HCT116 (cell line): ENCODE results near the gene COG5. TPM values are rescaled to one million over a fixed set of nuclear protein-coding genes. Genes with fewer than 3 reads are reported as not detected.

Experiments used
- ATAC-seq: fragments of 200-7000 bp; cut with Tn5 transposase; 2 replicates; pipeline ENCODE4 v1.9.1; 2020; ENCODE audit warnings: mild to moderate bottlenecking, moderate library complexity
- BruUV-seq: library from RNA; stranded (reverse); fragments of 400-500 nt; replicated peaks from 2 replicates; lab custom pipeline; 2021; lab: Mats Ljungman, UMichigan
- CTCF ChIA-PET: fragments of 300-600 bp; sonication (Branson Sonifier 250); formaldehyde crosslinking; loops from one replicate; lab custom pipeline; 2021; ENCODE audit warnings: antibody characterized with exemption; lab: Charles Lee
- POLR2A ChIA-PET: fragments of 300-600, 350-600 bp; sonication (Branson Sonifier 250); formaldehyde crosslinking; loops from one replicate; lab custom pipeline; 2021; ENCODE audit warnings: antibody characterized with exemption; lab: Charles Lee
- RAD21 ChIA-PET, 2 experiments: fragments of 300-600 bp; sonication (Branson Sonifier 250); formaldehyde crosslinking; loops; one replicate each; lab custom pipeline; 2023; ENCODE audit warnings: low total read pairs in 2 of 2; ENCODE audit not compliant: uncharacterized antibody in 2 of 2, unreplicated experiment in 2 of 2, low non-redundant PET in 1 of 2; lab: Charles Lee
- DNase-seq: peaks from one replicate; pipeline ENCODE4 v3.0.0-alpha.2; 2010; ENCODE audit warnings: low read depth, low spot score
- H2AFZ ChIP-seq: fragments of 200-600 bp; shearing (Covaris generic), sonication (generic); 2 replicates; pipeline ENCODE4 v1.6.1; 2017; ENCODE audit warnings: low read depth, mixed run types, mixed read lengths, antibody characterized with exemption, low read length; ENCODE audit not compliant: poor library complexity, severe bottlenecking
- H3K27ac ChIP-seq: 2 replicates; pipeline ENCODE4 v1.5.1; 2012; ENCODE audit warnings: low read depth, low read length
- H3K27me3 ChIP-seq: fragments of 200-600 bp; sonication (generic); 2 replicates; pipeline ENCODE4 v1.6.1; 2016; ENCODE audit warnings: mixed run types, low read length, mixed read lengths; ENCODE audit not compliant: insufficient read depth
- H3K36me3 ChIP-seq, 2 experiments: fragments of 200-500 bp in 1 of 2; fragments of 200-600 bp in 1 of 2; sonication (Bioruptor generic) in 1 of 2; sonication (generic) in 1 of 2; 2 replicates each; pipeline versions ENCODE4 v1.5.1 to v1.6.1; 2014 to 2016; ENCODE audit warnings: low read length in 2 of 2, inconsistent platforms in 1 of 2, mixed read lengths in 1 of 2, mixed run types in 1 of 2; ENCODE audit not compliant: insufficient read depth in 2 of 2, control insufficient read depth in 1 of 2
- H3K4me1 ChIP-seq, 2 experiments: fragments of 200-600 bp in 1 of 2; sonication (generic) in 1 of 2; 2 replicates each; pipeline versions ENCODE4 v1.5.1 to v1.6.1; 2012 to 2017; ENCODE audit warnings: low read length in 2 of 2, inconsistent platforms in 1 of 2, mild to moderate bottlenecking in 1 of 2, mixed read lengths in 1 of 2, mixed run types in 1 of 2, moderate library complexity in 1 of 2; ENCODE audit not compliant: insufficient read depth in 2 of 2, control insufficient read depth in 1 of 2
- H3K4me2 ChIP-seq: fragments of 200-600 bp; sonication (generic); 2 replicates; pipeline ENCODE4 v1.6.1; 2017; ENCODE audit warnings: mixed run types, low read length, mixed read lengths
- H3K4me3 ChIP-seq, 2 experiments: fragments of 200-600 bp in 1 of 2; sonication (generic) in 1 of 2; replicated peaks in 1 of 2; 2 replicates each; pipeline ENCODE4 v1.5.1; 2011 to 2016; ENCODE audit warnings: low read length in 2 of 2, control low read depth in 1 of 2, low read depth in 1 of 2, mild to moderate bottlenecking in 1 of 2, mixed read lengths in 1 of 2, mixed run types in 1 of 2
- H3K79me2 ChIP-seq: fragments of 200-600 bp; sonication (generic); 2 replicates; pipeline ENCODE4 v1.6.1; 2017; ENCODE audit warnings: mild to moderate bottlenecking, mixed run types, low read length, moderate library complexity, mixed read lengths; ENCODE audit not compliant: insufficient read depth
- H3K9ac ChIP-seq: fragments of 200-600 bp; sonication (generic); 2 replicates; pipeline ENCODE4 v1.6.1; 2016; ENCODE audit warnings: low read length, mixed read lengths
- H3K9me2 ChIP-seq: fragments of 200-600 bp; sonication (generic), shearing (Covaris generic); 2 replicates; pipeline ENCODE4 v1.6.1; 2017; ENCODE audit warnings: mixed run types, mild to moderate bottlenecking, moderate library complexity; ENCODE audit not compliant: insufficient read depth
- H3K9me3 ChIP-seq, 2 experiments: fragments of 200-500 bp in 1 of 2; fragments of 200-600 bp in 1 of 2; sonication (Bioruptor generic) in 1 of 2; sonication (generic) in 1 of 2; 2 replicates each; pipeline ENCODE4 v1.6.1; 2014 to 2017; ENCODE audit warnings: low read length in 2 of 2, mixed read lengths in 2 of 2, inconsistent platforms in 1 of 2, low read depth in 1 of 2, mild to moderate bottlenecking in 1 of 2, mixed run types in 1 of 2, moderate library complexity in 1 of 2; ENCODE audit not compliant: control insufficient read depth in 1 of 2, insufficient read depth in 1 of 2
- H4K20me1 ChIP-seq: fragments of 200-600 bp; sonication (generic), shearing (Covaris generic); 2 replicates; pipeline ENCODE4 v1.6.1; 2017; ENCODE audit warnings: mixed run types, mild to moderate bottlenecking, moderate library complexity; ENCODE audit not compliant: insufficient read depth
- CBX3 ChIP-seq: IDR thresholded peaks from 2 replicates; pipeline ENCODE4 v1.6.1; 2012; ENCODE audit warnings: low read depth
- CEBPB ChIP-seq: IDR thresholded peaks from 2 replicates; pipeline ENCODE4 v1.6.1; 2012; ENCODE audit warnings: low read depth
- EGR1 ChIP-seq: IDR thresholded peaks from 2 replicates; pipeline ENCODE4 v1.6.1; 2012; ENCODE audit warnings: low read depth
- ELF1 ChIP-seq: IDR thresholded peaks from 2 replicates; pipeline ENCODE4 v1.6.1; 2012; ENCODE audit warnings: low read depth, borderline replicate concordance
- EZH2 ChIP-seq: fragments of 200-600 bp; sonication (generic); IDR thresholded peaks from 2 replicates; pipeline ENCODE4 v1.6.1; 2017; ENCODE audit warnings: antibody characterized with exemption, mixed run types
- EZH2phosphoT487 ChIP-seq: fragments of 200-600 bp; IDR thresholded peaks from 2 replicates; pipeline ENCODE4 v1.6.1; 2018; ENCODE audit warnings: antibody characterized with exemption, borderline replicate concordance
- JUND ChIP-seq: IDR thresholded peaks from 2 replicates; pipeline ENCODE4 v1.6.1; 2012
- RAD21 ChIP-seq: IDR thresholded peaks from 2 replicates; pipeline ENCODE4 v1.6.1; 2012; ENCODE audit warnings: low read depth, mild to moderate bottlenecking
- SIN3A ChIP-seq: IDR thresholded peaks from 2 replicates; pipeline ENCODE4 v1.6.1; 2012; ENCODE audit warnings: low read depth
- SP1 ChIP-seq: IDR thresholded peaks from 2 replicates; pipeline ENCODE4 v1.6.1; 2012; ENCODE audit warnings: low read depth
- SRF ChIP-seq: IDR thresholded peaks from 2 replicates; pipeline ENCODE4 v1.6.1; 2012; ENCODE audit warnings: low read depth
- TCF7L2 ChIP-seq: IDR thresholded peaks from 2 replicates; pipeline ENCODE4 v1.7.0; 2011; ENCODE audit warnings: borderline replicate concordance, inconsistent platforms; ENCODE audit not compliant: insufficient read depth, insufficient read length; ENCODE audit errors: extremely low read depth
- YY1 ChIP-seq: IDR thresholded peaks from 2 replicates; pipeline ENCODE4 v1.6.1; 2011; ENCODE audit warnings: low read length, low read depth, moderate library complexity, mild to moderate bottlenecking; ENCODE audit not compliant: insufficient replicate concordance; ENCODE audit errors: extremely low read depth
- ZFX ChIP-seq: fragments of 450-650 bp; IDR thresholded peaks from 2 replicates; pipeline ENCODE4 v1.6.1; 2017
- intact Hi-C: fragments of 100-400 bp; cut with micrococcal nuclease; formaldehyde crosslinking; loops from 2 replicates; pipeline ENCODE4 v1.10.0; 2022
- total RNA-seq: library from RNA; stranded (reverse); gene quantifications from one replicate; pipeline ENCODE4 v1.2.1, GENCODE V29; 2021; ENCODE audit not compliant: unreplicated experiment
- TF ChIP-seq, protein P1 (sequence below): IDR thresholded peaks from 2 replicates; pipeline ENCODE4 v1.6.1; 2012
- TF ChIP-seq, protein P2 (sequence below): IDR thresholded peaks from 2 replicates; pipeline ENCODE4 v1.6.1; 2012; ENCODE audit warnings: low read depth
- TF ChIP-seq, protein P3 (sequence below), 3 experiments: fragments of 200-600 bp in 1 of 3; sonication (generic) in 1 of 3; IDR thresholded peaks in 2 of 3; conservative IDR thresholded peaks in 1 of 3; 2 replicates each; pipeline ENCODE4 v1.5.1; 2012 to 2017; ENCODE audit warnings: low read depth in 2 of 3, low read length in 2 of 3, antibody characterized with exemption in 1 of 3, borderline replicate concordance in 1 of 3, control low read depth in 1 of 3, mild to moderate bottlenecking in 1 of 3, mixed read lengths in 1 of 3, mixed run types in 1 of 3, moderate library complexity in 1 of 3; ENCODE audit not compliant: insufficient read depth in 1 of 3

The COG5 gene
- total RNA-seq, 1 experiment from 2014 or later = 30.7 TPM

DNA sequence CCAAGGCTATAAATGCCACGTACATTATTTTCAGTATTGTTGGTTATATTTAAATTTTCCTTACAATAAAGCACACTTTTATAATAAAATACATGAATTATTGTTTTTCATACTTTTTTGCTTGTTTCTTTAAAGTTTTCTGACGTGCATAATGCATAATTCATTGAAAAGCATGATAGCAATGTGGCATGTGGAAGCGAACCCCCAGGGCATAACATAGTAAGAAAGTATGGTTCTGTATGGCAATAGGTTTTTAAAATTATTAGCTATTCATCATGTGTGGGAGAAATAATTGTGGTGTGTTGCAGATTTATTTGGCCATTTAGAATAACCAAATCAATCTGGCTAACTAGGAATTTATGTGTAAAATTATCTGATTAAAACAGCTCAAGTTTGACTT is 402.3 kb downstream of the COG5 start:
- no peaks in the 10 kb centered on the region for H3K79me2 ChIP-seq
- H2AFZ ChIP-seq = no peak overlapping the region
- no peaks in the 10 kb centered on the region for H3K9me3 ChIP-seq
- ChIA-PET RAD21 (no interaction called here), POLR2A (no interaction called here), CTCF (interaction anchor here (0.5 to 1.8 kb wide), 2 partner anchors 11 to 17 kb away, joined by 3 to 5 read pairs; no protein-coding TSS in a partner anchor)
- no peaks in the 10 kb centered on the region for H3K27me3 ChIP-seq
- intact Hi-C loops = no loop called here
- no peaks in the 10 kb centered on the region for H3K4me1 ChIP-seq
- no peak overlapping the region for H3K4me2 ChIP-seq
- no peak overlapping the region for H3K4me3 ChIP-seq
- DNase-seq (no peak), ATAC-seq (no peak)
- H3K9ac ChIP-seq = no peak overlapping the region
- no peaks in the 10 kb centered on the region for H3K9me2 ChIP-seq
- H4K20me1 ChIP-seq = no peaks in the 10 kb centered on the region
- no TSS peak for BruUV-seq
- H3K36me3 ChIP-seq = no peaks in the 10 kb centered on the region
- TF ChIP-seq RAD21 (no peak), SRF (no peak), ELF1 (no peak), CBX3 (no peak), ZFX (no peak), YY1 (no peak), JUND (no peak), SIN3A (no peak), CEBPB (no peak), TCF7L2 (no peak), EZH2phosphoT487 (no peak), EGR1 (no peak), EZH2 (no peak), SP1 (no peak)
- TF ChIP-seq, protein P1, sequence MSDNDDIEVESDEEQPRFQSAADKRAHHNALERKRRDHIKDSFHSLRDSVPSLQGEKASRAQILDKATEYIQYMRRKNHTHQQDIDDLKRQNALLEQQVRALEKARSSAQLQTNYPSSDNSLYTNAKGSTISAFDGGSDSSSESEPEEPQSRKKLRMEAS = no peak
- TF ChIP-seq, protein P2, sequence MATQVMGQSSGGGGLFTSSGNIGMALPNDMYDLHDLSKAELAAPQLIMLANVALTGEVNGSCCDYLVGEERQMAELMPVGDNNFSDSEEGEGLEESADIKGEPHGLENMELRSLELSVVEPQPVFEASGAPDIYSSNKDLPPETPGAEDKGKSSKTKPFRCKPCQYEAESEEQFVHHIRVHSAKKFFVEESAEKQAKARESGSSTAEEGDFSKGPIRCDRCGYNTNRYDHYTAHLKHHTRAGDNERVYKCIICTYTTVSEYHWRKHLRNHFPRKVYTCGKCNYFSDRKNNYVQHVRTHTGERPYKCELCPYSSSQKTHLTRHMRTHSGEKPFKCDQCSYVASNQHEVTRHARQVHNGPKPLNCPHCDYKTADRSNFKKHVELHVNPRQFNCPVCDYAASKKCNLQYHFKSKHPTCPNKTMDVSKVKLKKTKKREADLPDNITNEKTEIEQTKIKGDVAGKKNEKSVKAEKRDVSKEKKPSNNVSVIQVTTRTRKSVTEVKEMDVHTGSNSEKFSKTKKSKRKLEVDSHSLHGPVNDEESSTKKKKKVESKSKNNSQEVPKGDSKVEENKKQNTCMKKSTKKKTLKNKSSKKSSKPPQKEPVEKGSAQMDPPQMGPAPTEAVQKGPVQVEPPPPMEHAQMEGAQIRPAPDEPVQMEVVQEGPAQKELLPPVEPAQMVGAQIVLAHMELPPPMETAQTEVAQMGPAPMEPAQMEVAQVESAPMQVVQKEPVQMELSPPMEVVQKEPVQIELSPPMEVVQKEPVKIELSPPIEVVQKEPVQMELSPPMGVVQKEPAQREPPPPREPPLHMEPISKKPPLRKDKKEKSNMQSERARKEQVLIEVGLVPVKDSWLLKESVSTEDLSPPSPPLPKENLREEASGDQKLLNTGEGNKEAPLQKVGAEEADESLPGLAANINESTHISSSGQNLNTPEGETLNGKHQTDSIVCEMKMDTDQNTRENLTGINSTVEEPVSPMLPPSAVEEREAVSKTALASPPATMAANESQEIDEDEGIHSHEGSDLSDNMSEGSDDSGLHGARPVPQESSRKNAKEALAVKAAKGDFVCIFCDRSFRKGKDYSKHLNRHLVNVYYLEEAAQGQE = no peak
- TF ChIP-seq, protein P3, sequence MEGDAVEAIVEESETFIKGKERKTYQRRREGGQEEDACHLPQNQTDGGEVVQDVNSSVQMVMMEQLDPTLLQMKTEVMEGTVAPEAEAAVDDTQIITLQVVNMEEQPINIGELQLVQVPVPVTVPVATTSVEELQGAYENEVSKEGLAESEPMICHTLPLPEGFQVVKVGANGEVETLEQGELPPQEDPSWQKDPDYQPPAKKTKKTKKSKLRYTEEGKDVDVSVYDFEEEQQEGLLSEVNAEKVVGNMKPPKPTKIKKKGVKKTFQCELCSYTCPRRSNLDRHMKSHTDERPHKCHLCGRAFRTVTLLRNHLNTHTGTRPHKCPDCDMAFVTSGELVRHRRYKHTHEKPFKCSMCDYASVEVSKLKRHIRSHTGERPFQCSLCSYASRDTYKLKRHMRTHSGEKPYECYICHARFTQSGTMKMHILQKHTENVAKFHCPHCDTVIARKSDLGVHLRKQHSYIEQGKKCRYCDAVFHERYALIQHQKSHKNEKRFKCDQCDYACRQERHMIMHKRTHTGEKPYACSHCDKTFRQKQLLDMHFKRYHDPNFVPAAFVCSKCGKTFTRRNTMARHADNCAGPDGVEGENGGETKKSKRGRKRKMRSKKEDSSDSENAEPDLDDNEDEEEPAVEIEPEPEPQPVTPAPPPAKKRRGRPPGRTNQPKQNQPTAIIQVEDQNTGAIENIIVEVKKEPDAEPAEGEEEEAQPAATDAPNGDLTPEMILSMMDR (IDR thresholded peaks at IDR 0.05 in 2 of 3, conservative IDR thresholded peaks at IDR 0.05 in 1 of 3; ENCODE audit: borderline replicate concordance in 1 of 3, insufficient read depth in 1 of 3, low read depth in 2 of 3, low read length in 2 of 3) = no peak
- no peak overlapping the region for H3K27ac ChIP-seq
